ENCODE data around the gene SH3TC2. TPM values are rescaled to one million over a fixed set of nuclear protein-coding genes. Genes with fewer than 3 reads are reported as not detected.

Gene SH3TC2
- total and polyA plus RNA-seq, 10 of the 15 experiments (the other 5 are each of a cell fraction or from before 2014, with no cell fraction given): not detected

DNA sequence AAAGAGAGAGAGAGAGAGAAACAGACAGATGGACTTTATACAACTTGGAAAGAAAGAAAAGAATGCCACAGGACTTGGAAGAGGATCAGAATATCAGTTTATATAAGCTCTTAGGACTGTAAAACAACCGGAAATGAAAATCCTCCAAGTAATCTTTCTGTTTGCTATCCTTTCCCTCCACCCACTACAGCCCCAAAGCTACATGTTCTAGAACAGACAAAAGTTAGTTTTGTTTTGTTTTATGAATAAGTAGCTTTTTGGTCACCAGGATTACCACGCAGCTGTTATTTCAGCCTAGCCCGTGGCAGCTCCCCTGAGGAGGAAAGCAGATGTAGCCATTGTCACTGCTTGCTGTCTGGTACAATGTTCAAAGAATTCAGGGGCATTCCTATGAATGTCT lies 66.6 kb downstream of the SH3TC2 start:
- intact Hi-C loops (cut with micrococcal nuclease; ENCODE audit: unreplicated experiment): no loop called here

More for the DNA sequence above, 66.6 kb downstream of the SH3TC2 start:
- in situ Hi-C loops (cut with MboI): no loop called here
- POLR2A ChIA-PET: no interaction called here
- no peak overlapping the region for H3K27ac ChIP-seq (ENCODE audit: control insufficient read depth, insufficient read depth)
- no peaks in the 10 kb centered on the region for H3K27me3 ChIP-seq (replicated peaks in 1 of 2; ENCODE audit: control insufficient read depth in 2 of 2, insufficient read depth in 2 of 2, low read length in 1 of 2)
- SMC1A ChIA-PET (ENCODE audit: uncharacterized antibody, unreplicated experiment): interaction anchor here (0.6 to 8.0 kb wide), 10 partner anchors 10 to 263 kb away, joined by 3 to 55 read pairs (median 4); no protein-coding TSS in a partner anchor
- CTCF ChIA-PET: interaction anchor here (0.8 to 10.9 kb wide), 11 partner anchors 13 to 263 kb away, joined by 3 to 105 read pairs (median 6); no protein-coding TSS in a partner anchor
- no peaks in the 10 kb centered on the region for H3K79me2 ChIP-seq (ENCODE audit: control insufficient read depth, insufficient read depth, low read length)
- H3K9ac ChIP-seq (ENCODE audit: control insufficient read depth, insufficient read depth, low read length): no peak overlapping the region
- no peak overlapping the region for H2AFZ ChIP-seq (ENCODE audit: control insufficient read depth, low read depth, low read length)
- H4K20me1 ChIP-seq (ENCODE audit: control insufficient read depth, insufficient read depth): no peaks in the 10 kb centered on the region
- no peak for DNase-seq (ENCODE audit: low read depth, low spot score)
- H3K36me3 ChIP-seq (ENCODE audit: control insufficient read depth in 2 of 2, insufficient read depth in 2 of 2, low read length in 1 of 2): no peaks in the 10 kb centered on the region
- no peaks in the 10 kb centered on the region for H3K4me1 ChIP-seq (ENCODE audit: control insufficient read depth, insufficient read depth, low read length)
- H3K4me2 ChIP-seq (ENCODE audit: control insufficient read depth, insufficient read depth): no peak overlapping the region
- RAD21 ChIA-PET (ENCODE audit: unreplicated experiment): interaction anchor here (1.0 kb wide), 1 partner anchor 255 kb away, joined by 5 read pairs; no protein-coding TSS in a partner anchor
- no peak overlapping the region for H3K4me3 ChIP-seq
- no peak for FAIRE-seq
- TF ChIP-seq ZNF207 (IDR thresholded peaks at IDR 0.05; ENCODE audit: borderline replicate concordance) (no peak), ZNF592 (IDR thresholded peaks at IDR 0.05) (no peak), TCF3 (IDR thresholded peaks at IDR 0.05; ENCODE audit: borderline replicate concordance, insufficient read depth, low read depth, low read length) (no peak), BMI1 (IDR thresholded peaks at IDR 0.05; ENCODE audit: borderline replicate concordance) (no peak), RFX5 (IDR thresholded peaks at IDR 0.05; ENCODE audit: low read depth, low read length) (no peak)
- TF ChIP-seq, protein P1, sequence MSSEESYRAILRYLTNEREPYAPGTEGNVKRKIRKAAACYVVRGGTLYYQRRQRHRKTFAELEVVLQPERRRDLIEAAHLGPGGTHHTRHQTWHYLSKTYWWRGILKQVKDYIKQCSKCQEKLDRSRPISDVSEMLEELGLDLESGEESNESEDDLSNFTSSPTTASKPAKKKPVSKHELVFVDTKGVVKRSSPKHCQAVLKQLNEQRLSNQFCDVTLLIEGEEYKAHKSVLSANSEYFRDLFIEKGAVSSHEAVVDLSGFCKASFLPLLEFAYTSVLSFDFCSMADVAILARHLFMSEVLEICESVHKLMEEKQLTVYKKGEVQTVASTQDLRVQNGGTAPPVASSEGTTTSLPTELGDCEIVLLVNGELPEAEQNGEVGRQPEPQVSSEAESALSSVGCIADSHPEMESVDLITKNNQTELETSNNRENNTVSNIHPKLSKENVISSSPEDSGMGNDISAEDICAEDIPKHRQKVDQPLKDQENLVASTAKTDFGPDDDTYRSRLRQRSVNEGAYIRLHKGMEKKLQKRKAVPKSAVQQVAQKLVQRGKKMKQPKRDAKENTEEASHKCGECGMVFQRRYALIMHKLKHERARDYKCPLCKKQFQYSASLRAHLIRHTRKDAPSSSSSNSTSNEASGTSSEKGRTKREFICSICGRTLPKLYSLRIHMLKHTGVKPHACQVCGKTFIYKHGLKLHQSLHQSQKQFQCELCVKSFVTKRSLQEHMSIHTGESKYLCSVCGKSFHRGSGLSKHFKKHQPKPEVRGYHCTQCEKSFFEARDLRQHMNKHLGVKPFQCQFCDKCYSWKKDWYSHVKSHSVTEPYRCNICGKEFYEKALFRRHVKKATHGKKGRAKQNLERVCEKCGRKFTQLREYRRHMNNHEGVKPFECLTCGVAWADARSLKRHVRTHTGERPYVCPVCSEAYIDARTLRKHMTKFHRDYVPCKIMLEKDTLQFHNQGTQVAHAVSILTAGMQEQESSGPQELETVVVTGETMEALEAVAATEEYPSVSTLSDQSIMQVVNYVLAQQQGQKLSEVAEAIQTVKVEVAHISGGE (CRISPR knock-in tag; IDR thresholded peaks at IDR 0.05): no peak
- BruUV-seq (replicated peaks): no TSS peak
- 16% methylated on average over 3 of the region's 3 CpGs for WGBS (ENCODE audit: insufficient coverage, insufficient replicate concordance, low lambda C conversion rate, missing lambda C conversion rate)
- no peaks in the 10 kb centered on the region for H3K9me3 ChIP-seq (replicated peaks; ENCODE audit: control insufficient read depth, insufficient read depth, low read length)
- no peak for ATAC-seq

All from GM12878 (cell line).